ENCODE measurements around the gene PRKN.

The PRKN gene

GRCh38 chr6:162271922-162272321 is 455.6 kb downstream of the PRKN start:
- DNase-seq = no peak

GRCh38 chr6:162270966-162271365 is 456.6 kb downstream of the PRKN start:
- no peak for DNase-seq

GRCh38 chr6:162267641-162268040 is 459.9 kb downstream of the PRKN start:
- DNase-seq = no peak

- no peak for DNase-seq
These were observed 460.4 kb downstream of the PRKN start for GRCh38 chr6:162267126-162267525.

GRCh38 chr6:162264581-162264980 is 463.0 kb downstream of the PRKN start:
- no peak for DNase-seq

- no peak for DNase-seq
These were observed 464.9 kb downstream of the PRKN start for GRCh38 chr6:162262466-162263196.

- no peak for DNase-seq
These were observed 466.0 kb downstream of the PRKN start for GRCh38 chr6:162261598-162261997.

GRCh38 chr6:162260027-162260426 is 467.5 kb downstream of the PRKN start:
- peak in 1 of 2 experiments; percentile 18 for DNase-seq

- DNase-seq = no peak
These were observed 468.9 kb downstream of the PRKN start for GRCh38 chr6:162258647-162259046.

GRCh38 chr6:162256361-162256760 is 471.2 kb downstream of the PRKN start:
- DNase-seq = no peak

GRCh38 chr6:162251257-162251656 is 476.3 kb downstream of the PRKN start:
- DNase-seq = no peak

- no peak for DNase-seq
These were observed 477.5 kb downstream of the PRKN start for GRCh38 chr6:162249907-162250642.

GRCh38 chr6:162245830-162246420 is 481.6 kb downstream of the PRKN start:
- DNase-seq = no peak

- no peak for DNase-seq
These were observed 483.5 kb downstream of the PRKN start for GRCh38 chr6:162244031-162244430.

GRCh38 chr6:162242915-162243314 is 484.7 kb downstream of the PRKN start:
- no peak for DNase-seq

- DNase-seq = no peak
These were observed 488.2 kb downstream of the PRKN start for GRCh38 chr6:162239330-162239729.

GRCh38 chr6:162238675-162239074 is 488.9 kb downstream of the PRKN start:
- no peak for DNase-seq

- DNase-seq = no peak
These were observed 490.2 kb downstream of the PRKN start for GRCh38 chr6:162237331-162237730.

GRCh38 chr6:162234631-162235030 is 492.9 kb downstream of the PRKN start:
- DNase-seq = no peak

- DNase-seq = no peak
These were observed 497.3 kb downstream of the PRKN start for GRCh38 chr6:162230147-162230752.

- DNase-seq = no peak
These were observed 498.5 kb downstream of the PRKN start for GRCh38 chr6:162229093-162229492.

GRCh38 chr6:162226803-162227202 is 500.8 kb downstream of the PRKN start:
- no peak for DNase-seq

GRCh38 chr6:162222521-162222920 is 505.0 kb downstream of the PRKN start:
- DNase-seq = no peak

- DNase-seq = no peak
These were observed 506.7 kb downstream of the PRKN start for GRCh38 chr6:162220876-162221275.

Measured in activated T-cell treated with anti-CD3 and anti-CD28 coated beads, Interleukin-2, amount 50 U/mL, for 48 hours (primary cell).